Measurements from ENCODE around the gene CD244.

CD244 gene

DNA sequence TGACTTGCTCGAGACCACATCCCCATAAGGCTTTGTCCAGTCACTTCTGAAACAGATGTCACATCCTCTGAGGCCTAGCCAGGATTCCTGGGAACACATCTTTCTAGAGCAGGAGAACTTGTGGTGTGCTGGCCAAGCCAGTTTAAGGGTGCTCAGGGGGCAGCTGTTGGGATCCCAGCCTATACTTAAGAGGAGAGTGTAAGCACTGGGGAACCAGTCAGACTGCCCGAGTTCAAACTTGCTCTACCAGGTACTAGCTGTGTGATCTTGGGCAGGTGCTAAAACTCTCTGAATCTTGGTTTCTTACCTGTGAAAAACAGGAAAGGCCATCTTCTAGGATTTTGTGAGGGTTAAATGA, 82.3 kb downstream of the CD244 start:
- no peaks in the 10 kb centered on the region for H3K4me1 ChIP-seq (ENCODE audit: control insufficient read depth, insufficient read depth, low read length)
- H3K27ac ChIP-seq (ENCODE audit: low read depth, low read length) = no peak overlapping the region
- H3K4me3 ChIP-seq (ENCODE audit: low read length) = no peak overlapping the region
- H3K36me3 ChIP-seq (ENCODE audit: control insufficient read depth, insufficient read depth, low read length) = no peaks in the 10 kb centered on the region
- H3K27me3 ChIP-seq (ENCODE audit: control insufficient read depth, insufficient read depth, low read length) = no peaks in the 10 kb centered on the region
- H3K9ac ChIP-seq (ENCODE audit: low read length) = no peak overlapping the region

All from rectal smooth muscle tissue (tissue), 1 donor.